AG09309 (cell line): ENCODE data around the gene KPNB1.

ENCODE experiments used
- DNase-seq: peaks from one replicate; pipeline ENCODE4 v3.0.0-alpha.2; 2010; ENCODE audit warnings: low read depth
- H3K4me3 ChIP-seq: 2 replicates; pipeline ENCODE4 v1.5.1; 2011; ENCODE audit warnings: mild to moderate bottlenecking, low read depth, low read length, moderate library complexity; ENCODE audit not compliant: control insufficient read depth
- TF ChIP-seq, protein P1 (sequence below): IDR thresholded peaks from 2 replicates; pipeline ENCODE4 v1.5.1; 2011; ENCODE audit warnings: mild to moderate bottlenecking, low read depth, low read length, inconsistent platforms; ENCODE audit not compliant: insufficient read depth, control insufficient read depth; ENCODE audit errors: missing control alignments

Gene KPNB1

DNA sequence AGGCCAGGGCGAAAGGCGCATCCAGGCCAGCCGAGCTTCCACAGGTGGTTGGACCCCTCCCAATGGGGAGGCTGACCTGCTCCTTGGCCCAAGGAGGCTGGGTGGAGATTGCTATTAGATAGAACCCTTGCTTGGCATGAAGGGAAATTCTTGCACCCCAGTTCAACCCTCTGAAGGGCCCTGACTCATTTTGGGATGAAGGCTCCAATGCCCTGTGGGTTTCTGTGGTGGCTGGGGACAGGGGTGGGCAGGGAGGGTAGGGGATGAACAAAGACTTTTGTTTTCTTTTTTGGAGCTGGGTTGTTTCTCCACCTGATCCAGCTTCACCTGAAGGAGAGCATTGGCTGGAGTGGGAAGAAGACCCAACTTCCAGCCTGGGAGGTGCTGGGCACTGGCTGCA, 66.7 kb downstream of the KPNB1 start:
- no peak overlapping the region for H3K4me3 ChIP-seq
- TF ChIP-seq, protein P1, sequence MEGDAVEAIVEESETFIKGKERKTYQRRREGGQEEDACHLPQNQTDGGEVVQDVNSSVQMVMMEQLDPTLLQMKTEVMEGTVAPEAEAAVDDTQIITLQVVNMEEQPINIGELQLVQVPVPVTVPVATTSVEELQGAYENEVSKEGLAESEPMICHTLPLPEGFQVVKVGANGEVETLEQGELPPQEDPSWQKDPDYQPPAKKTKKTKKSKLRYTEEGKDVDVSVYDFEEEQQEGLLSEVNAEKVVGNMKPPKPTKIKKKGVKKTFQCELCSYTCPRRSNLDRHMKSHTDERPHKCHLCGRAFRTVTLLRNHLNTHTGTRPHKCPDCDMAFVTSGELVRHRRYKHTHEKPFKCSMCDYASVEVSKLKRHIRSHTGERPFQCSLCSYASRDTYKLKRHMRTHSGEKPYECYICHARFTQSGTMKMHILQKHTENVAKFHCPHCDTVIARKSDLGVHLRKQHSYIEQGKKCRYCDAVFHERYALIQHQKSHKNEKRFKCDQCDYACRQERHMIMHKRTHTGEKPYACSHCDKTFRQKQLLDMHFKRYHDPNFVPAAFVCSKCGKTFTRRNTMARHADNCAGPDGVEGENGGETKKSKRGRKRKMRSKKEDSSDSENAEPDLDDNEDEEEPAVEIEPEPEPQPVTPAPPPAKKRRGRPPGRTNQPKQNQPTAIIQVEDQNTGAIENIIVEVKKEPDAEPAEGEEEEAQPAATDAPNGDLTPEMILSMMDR, result no peak
- no peak for DNase-seq

DNA sequence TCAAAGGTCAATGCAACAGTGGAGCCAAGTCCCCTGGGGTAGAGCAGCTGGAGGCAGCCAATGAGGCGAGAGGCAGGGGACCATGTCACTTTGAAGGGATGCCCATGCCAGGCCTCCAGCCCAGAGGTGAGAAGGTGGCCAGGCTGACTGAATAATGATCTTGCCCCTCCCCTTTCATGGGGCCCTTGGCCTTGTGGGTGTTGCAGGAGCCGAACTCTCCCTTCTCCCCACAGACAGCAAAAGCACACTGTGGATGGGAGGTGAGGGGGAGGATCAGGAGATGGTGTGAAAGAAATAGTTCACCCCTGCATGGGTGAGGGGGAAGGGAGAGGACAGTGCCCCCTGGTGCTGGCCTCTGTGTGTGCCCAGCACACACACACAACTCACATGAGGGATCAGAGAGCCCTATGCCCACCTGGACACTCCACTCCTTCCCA, 67.6 kb downstream of the KPNB1 start:
- TF ChIP-seq, protein P1, result peak; percentile 34
- no peak for DNase-seq
- H3K4me3 ChIP-seq, result no peak overlapping the region

DNA sequence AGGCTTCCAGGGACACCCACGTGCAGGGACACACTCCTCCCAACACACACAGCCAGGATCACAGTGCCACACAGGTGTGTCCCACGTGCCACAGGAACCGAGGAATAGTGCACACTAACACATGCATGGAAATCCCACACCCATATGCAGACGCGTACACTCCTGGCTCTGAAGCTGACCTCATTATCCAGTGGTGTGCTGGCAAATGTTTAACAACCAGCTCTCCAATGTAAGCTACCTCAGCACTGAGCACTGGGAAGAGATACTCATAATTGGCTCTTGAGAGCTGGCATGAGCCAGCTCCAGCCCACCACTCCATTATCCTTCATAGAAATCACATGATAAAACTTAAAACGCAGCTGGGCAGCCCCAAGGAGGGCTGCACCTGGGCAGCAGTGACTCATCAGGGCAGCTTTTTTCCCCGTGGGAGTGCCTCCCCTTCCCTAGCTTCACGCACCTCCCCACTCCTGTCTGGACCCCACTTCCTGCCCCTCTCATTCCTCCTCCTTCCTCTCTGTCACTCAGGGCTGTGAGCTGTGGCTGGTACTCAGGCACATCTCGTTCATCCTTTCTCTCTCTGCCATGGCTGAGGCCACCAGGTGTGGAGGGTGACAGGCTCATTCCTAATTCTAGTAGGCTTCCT, 68.4 kb downstream of the KPNB1 start:
- TF ChIP-seq, protein P1, result no peak
- H3K4me3 ChIP-seq, result no peak overlapping the region
- no peak for DNase-seq

DNA sequence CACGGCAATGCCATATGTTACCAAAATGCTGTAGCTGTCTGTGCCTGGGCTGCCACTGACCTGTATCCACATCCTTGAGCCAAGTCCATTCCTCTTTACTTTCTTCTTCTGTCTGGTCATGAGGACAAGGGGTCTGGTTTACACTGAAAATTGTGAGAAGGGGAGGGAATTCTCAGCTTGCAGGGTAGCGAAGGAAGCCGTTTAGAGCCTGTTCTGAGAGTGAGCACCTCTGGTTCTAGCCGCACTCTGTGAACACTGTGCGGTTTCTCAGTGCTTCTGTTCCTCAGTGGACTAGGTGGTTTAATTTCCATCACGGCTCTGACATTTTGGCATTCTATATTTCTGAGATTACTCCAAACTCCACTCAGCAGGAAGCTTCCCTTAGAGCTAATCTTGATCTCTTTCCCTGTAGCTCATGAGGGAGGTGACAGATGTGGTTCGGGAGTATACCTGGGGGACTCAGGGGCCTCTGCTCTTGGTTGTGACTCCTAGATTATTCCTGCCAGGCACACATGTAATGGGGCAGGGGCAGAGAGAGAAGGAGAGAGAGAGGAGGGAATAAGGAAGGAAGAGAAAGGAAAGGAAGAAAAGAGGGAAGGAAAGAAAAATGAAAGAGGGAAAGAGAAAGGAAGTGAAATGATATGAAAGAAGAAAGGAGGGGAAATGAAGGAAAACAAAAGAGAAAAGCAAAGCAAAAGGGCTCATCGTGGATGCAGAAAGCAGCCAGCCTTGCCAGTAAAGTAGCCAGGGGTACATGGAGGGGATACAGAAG, 69.1 kb downstream of the KPNB1 start:
- DNase-seq, result no peak
- no peak overlapping the region for H3K4me3 ChIP-seq
- TF ChIP-seq, protein P1, result no peak

DNA sequence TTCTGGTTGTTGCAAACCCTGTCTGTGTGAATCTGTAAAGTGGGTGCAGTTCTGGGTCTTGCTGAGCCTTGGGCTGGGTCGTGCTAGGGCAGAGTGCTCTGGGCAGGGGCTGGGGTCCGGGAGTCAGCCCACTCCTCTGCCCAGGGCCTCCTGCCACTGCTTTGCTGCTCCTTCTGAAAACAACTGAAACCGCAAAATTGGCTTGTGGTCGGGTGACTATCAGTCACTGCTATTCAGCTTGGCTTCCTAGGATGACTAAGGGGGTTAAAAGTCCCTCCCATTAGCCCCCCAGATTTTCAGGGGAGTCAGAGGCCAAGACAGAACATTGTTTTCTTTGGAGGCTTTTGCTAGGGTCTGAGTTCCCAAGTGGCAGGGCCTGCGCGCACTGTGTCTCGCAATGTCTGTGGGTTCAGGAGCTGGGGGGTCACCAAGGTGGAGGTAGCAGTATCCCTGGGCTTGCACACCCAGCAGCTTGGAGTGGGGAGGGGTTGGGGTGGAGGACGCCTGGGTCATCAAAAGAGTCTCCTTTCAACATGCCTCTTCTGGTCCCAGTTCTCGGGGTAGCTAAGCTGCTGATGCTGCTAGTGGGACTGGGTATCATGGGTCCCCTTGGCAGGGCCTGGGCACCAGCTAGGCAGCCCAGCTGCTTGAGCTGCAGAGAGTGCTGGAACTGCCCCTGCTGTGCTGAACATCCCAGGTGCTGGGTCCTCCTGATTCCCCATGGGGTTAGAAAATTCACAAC, 69.9 kb downstream of the KPNB1 start:
- H3K4me3 ChIP-seq, result no peak overlapping the region
- TF ChIP-seq, protein P1, result no peak
- peak; percentile 24 for DNase-seq

DNA sequence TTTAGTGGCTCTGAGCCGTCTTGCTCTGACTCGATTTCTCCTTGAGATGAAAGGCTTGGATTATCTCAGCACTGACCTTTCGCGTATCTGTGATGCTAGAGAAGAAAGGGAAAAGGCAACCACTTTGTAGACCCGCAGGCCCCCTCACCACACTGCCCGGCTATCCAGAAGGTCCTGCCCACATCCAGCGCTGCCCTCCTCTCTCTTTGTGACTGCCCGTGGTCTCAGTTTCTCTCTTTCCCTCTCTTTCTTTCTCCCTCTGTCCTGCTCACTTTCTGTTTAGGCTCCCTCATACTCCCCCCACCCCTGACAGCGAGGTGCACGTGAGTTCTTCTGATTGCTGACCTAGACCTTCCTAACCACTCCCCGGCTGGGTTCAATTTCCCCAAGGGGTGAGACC, 70.5 kb downstream of the KPNB1 start:
- no peak overlapping the region for H3K4me3 ChIP-seq
- DNase-seq, result no peak
- TF ChIP-seq, protein P1, result no peak
